ENCODE results near the gene MRPS9. TPM values are rescaled to one million over a fixed set of nuclear protein-coding genes. Genes with fewer than 3 reads are reported as not detected.

MRPS9 gene
- total and polyA plus RNA-seq, 9 donors: 22.8 to 31.8 (median 29.1) TPM

- Histone ChIP-seq H3K36me3 (ENCODE audit: control insufficient read depth, insufficient read depth, low read length) (no peaks in the 10 kb centered on the region), H3K4me3 (ENCODE audit: low read length) (peak overlapping the region; percentile 37), H3K9me3 (replicated peaks; ENCODE audit: control insufficient read depth, low read depth, low read length) (no peaks in the 10 kb centered on the region), H3K27ac (ENCODE audit: low read length) (no peak overlapping the region), H3K27me3 (ENCODE audit: control insufficient read depth, insufficient read depth, low read length) (peaks cover 21% of the 10 kb centered on the region), H3K4me1 (ENCODE audit: control insufficient read depth, insufficient read depth, low read length) (peaks cover 9% of the 10 kb centered on the region)
- WGBS (ENCODE audit: insufficient coverage): under 1% methylated on average over 21 of the region's 53 CpGs
- DNase-seq: peak; percentile 40
These were observed 105.7 kb downstream of the MRPS9 start for GRCh38 chr2:105143467-105144151.

- Histone ChIP-seq H3K4me1 (ENCODE audit: control insufficient read depth, insufficient read depth, low read length) (peaks cover 9% of the 10 kb centered on the region), H3K9me3 (replicated peaks; ENCODE audit: control insufficient read depth, low read depth, low read length) (no peaks in the 10 kb centered on the region), H3K36me3 (ENCODE audit: control insufficient read depth, insufficient read depth, low read length) (no peaks in the 10 kb centered on the region), H3K4me3 (ENCODE audit: low read length) (peak overlapping the region; percentile 21), H3K27me3 (ENCODE audit: control insufficient read depth, insufficient read depth, low read length) (peaks cover 21% of the 10 kb centered on the region), H3K27ac (ENCODE audit: low read length) (no peak overlapping the region)
- WGBS (ENCODE audit: insufficient coverage): 5% methylated on average over 42 of the region's 62 CpGs
- no peak for DNase-seq
These were observed 106.5 kb downstream of the MRPS9 start for GRCh38 chr2:105144152-105144940.

- Histone ChIP-seq H3K9me3 (replicated peaks; ENCODE audit: control insufficient read depth, low read depth, low read length) (no peaks in the 10 kb centered on the region), H3K27me3 (ENCODE audit: control insufficient read depth, insufficient read depth, low read length) (peaks cover 18% of the 10 kb centered on the region), H3K4me3 (ENCODE audit: low read length) (no peak overlapping the region), H3K27ac (ENCODE audit: low read length) (no peak overlapping the region), H3K4me1 (ENCODE audit: control insufficient read depth, insufficient read depth, low read length) (peaks cover 9% of the 10 kb centered on the region), H3K36me3 (ENCODE audit: control insufficient read depth, insufficient read depth, low read length) (no peaks in the 10 kb centered on the region)
- no peak for DNase-seq
- WGBS (ENCODE audit: insufficient coverage): no CpG with 5 or more reads among the region's 2 CpGs
These were observed 107.1 kb downstream of the MRPS9 start for GRCh38 chr2:105144941-105145300.

GRCh38 chr2:105149272-105149671 is 111.4 kb downstream of the MRPS9 start:
- DNase-seq: no peak
- H3K4me1 ChIP-seq (ENCODE audit: control insufficient read depth, insufficient read depth, low read length): peaks cover 7% of the 10 kb centered on the region
- no peaks in the 10 kb centered on the region for H3K9me3 ChIP-seq (replicated peaks; ENCODE audit: control insufficient read depth, low read depth, low read length)
- no peaks in the 10 kb centered on the region for H3K36me3 ChIP-seq (ENCODE audit: control insufficient read depth, insufficient read depth, low read length)
- H3K27me3 ChIP-seq (ENCODE audit: control insufficient read depth, insufficient read depth, low read length): peaks cover 12% of the 10 kb centered on the region
- 59% methylated on average over 1 of the region's 1 CpG for WGBS (ENCODE audit: insufficient coverage)
- H3K4me3 ChIP-seq (ENCODE audit: low read length): no peak overlapping the region
- H3K27ac ChIP-seq (ENCODE audit: low read length): no peak overlapping the region

Other genes starting within 250 kb of the MRPS9 start
- gene POU3F3, start 184.0 kb upstream of the MRPS9 start, total RNA-seq: 0.13 TPM
- under 1 TPM in 4 of 8 donors, not detected in 4; 0.05 to 0.14 (median 0.12) TPM for gene POU3F3, start 184.0 kb upstream of the MRPS9 start, polyA plus RNA-seq (ENCODE audit: insufficient read depth in 1 of 8, insufficient read length in 8 of 8, low replicate concordance in 1 of 8)
- not detected for gene GPR45, start 203.7 kb downstream of the MRPS9 start, total RNA-seq
- under 1 TPM in 1 of 8 donors, not detected in 7; 0.13 TPM for gene GPR45, start 203.7 kb downstream of the MRPS9 start, polyA plus RNA-seq (ENCODE audit: insufficient read depth in 1 of 8, insufficient read length in 8 of 8, low replicate concordance in 1 of 8)